Right lobe of liver (tissue), 4 donors: ENCODE results near the gene GAS6.

Experiments
- CTCF ChIP-seq, 4 donors: fragments of 200-600 bp in 3 of 4; fragments of 450-650 bp in 1 of 4; IDR thresholded peaks; one replicate each; pipeline versions ENCODE4 v1.5.1 to v1.8.0; 2016 to 2022; ENCODE audit warnings: antibody characterized with exemption in 4 of 4, mild to moderate bottlenecking in 2 of 4
- POLR2A ChIP-seq: fragments of 450-650 bp; IDR thresholded peaks from one replicate; pipeline ENCODE4 v1.6.1; 2017; ENCODE audit warnings: antibody characterized with exemption, mild to moderate bottlenecking
- donor health status: DM: no; HTN: no; CAD: no.
- donor health status: DM: no; HTN: no; CAD: no.
- donor health status: DM: no; HTN: yes; CAD: no.

GRCh38 chr13:113850722-113851479 lies 13.0 kb downstream of the GAS6 start:
- TF ChIP-seq CTCF (IDR thresholded peaks at IDR 0.05), result no peak
- TF ChIP-seq POLR2A, result no peak
